Neural progenitor cell (in vitro differentiated cells): ENCODE data around the gene RIPOR3. TPM values are rescaled to one million over a fixed set of nuclear protein-coding genes. Genes with fewer than 3 reads are reported as not detected.
"Not testable (repeated sequence)": the region's sequence is repeated elsewhere in the genome, so short reads cannot be mapped to it uniquely, and the experiment has no call there.

Experiments used
- DNase-seq: peaks from one replicate; pipeline ENCODE4 v3.0.0-alpha.2; 2016; ENCODE audit warnings: low spot score
- H2AFZ ChIP-seq: fragments of 200-600 bp; sonication (generic); replicated peaks from 2 replicates; pipeline ENCODE4 v1.6.1; 2016; ENCODE audit warnings: antibody characterized with exemption
- H3F3A ChIP-seq: fragments of 200-600 bp; sonication (generic); 2 replicates; pipeline ENCODE4 v1.6.1; 2016; ENCODE audit warnings: antibody characterized with exemption, low read depth
- H3K27ac ChIP-seq: fragments of 200-600 bp; sonication (generic); 2 replicates; pipeline ENCODE4 v1.5.1; 2016; ENCODE audit warnings: mild to moderate bottlenecking
- H3K27me3 ChIP-seq: fragments of 200-600 bp; sonication (generic); 2 replicates; pipeline ENCODE4 v1.6.1; 2016; ENCODE audit warnings: mild to moderate bottlenecking, moderate library complexity
- H3K36me3 ChIP-seq: fragments of 200-600 bp; sonication (generic); 2 replicates; pipeline ENCODE4 v1.5.1; 2016
- H3K4me1 ChIP-seq: fragments of 200-600 bp; sonication (generic); 2 replicates; pipeline ENCODE4 v1.6.1; 2016; ENCODE audit warnings: mixed run types
- H3K4me2 ChIP-seq: fragments of 200-600 bp; sonication (generic); 2 replicates; pipeline ENCODE4 v1.6.1; 2016
- H3K4me3 ChIP-seq: fragments of 200-600 bp; sonication (generic); 2 replicates; pipeline ENCODE4 v1.5.1; 2016
- H3K79me2 ChIP-seq: fragments of 200-600 bp; sonication (generic); 2 replicates; pipeline ENCODE4 v1.6.1; 2016; ENCODE audit warnings: low read depth
- H3K9ac ChIP-seq: fragments of 200-600 bp; sonication (generic); 2 replicates; pipeline ENCODE4 v1.6.1; 2016
- H3K9me3 ChIP-seq: fragments of 200-600 bp; sonication (generic); 2 replicates; pipeline ENCODE4 v1.5.1; 2016; ENCODE audit warnings: low read depth
- H4K20me1 ChIP-seq: fragments of 200-600 bp; sonication (generic); 2 replicates; pipeline ENCODE4 v1.6.1; 2016; ENCODE audit warnings: low read depth
- H3K27ac Mint-ChIP-seq: 3 replicates; pipeline ENCODE4 v1.8.0; 2021; ENCODE audit warnings: mixed read lengths
- H3K27me3 Mint-ChIP-seq: 2 replicates; pipeline ENCODE4 v1.8.0; 2022; ENCODE audit warnings: low read depth, mild to moderate bottlenecking, inconsistent platforms, moderate library complexity, mixed read lengths; ENCODE audit not compliant: insufficient read depth
- H3K36me3 Mint-ChIP-seq: 3 replicates; pipeline ENCODE4 v1.8.0; 2021; ENCODE audit warnings: mixed read lengths
- H3K4me1 Mint-ChIP-seq: 3 replicates; pipeline ENCODE4 v1.8.0; 2021; ENCODE audit warnings: mixed read lengths
- H3K4me3 Mint-ChIP-seq: 3 replicates; pipeline ENCODE4 v1.8.0; 2021; ENCODE audit warnings: mild to moderate bottlenecking, moderate library complexity, mixed read lengths
- H3K9me3 Mint-ChIP-seq: 3 replicates; pipeline ENCODE4 v1.8.0; 2020; ENCODE audit warnings: mixed read lengths
- EZH2 ChIP-seq: fragments of 200-600 bp; sonication (generic); IDR thresholded peaks from 2 replicates; pipeline ENCODE4 v1.6.1; 2017; ENCODE audit warnings: antibody characterized with exemption, mild to moderate bottlenecking, moderate library complexity
- EZH2phosphoT487 ChIP-seq: fragments of 200-600 bp; sonication (generic); IDR thresholded peaks from 2 replicates; pipeline ENCODE4 v1.6.1; 2017; ENCODE audit warnings: antibody characterized with exemption
- total RNA-seq: library from RNA; depleted of rRNA; stranded (reverse); fragments of >200 nt; gene quantifications from 2 replicates; pipeline ENCODE4 v1.2.3, GENCODE V29; 2015; ENCODE audit warnings: low replicate concordance
- TF ChIP-seq, protein P1 (sequence below): fragments of 200-600 bp; sonication (generic); IDR thresholded peaks from 2 replicates; pipeline ENCODE4 v1.5.1; 2017; ENCODE audit warnings: antibody characterized with exemption, mild to moderate bottlenecking

RIPOR3 gene
- total RNA-seq, 1 donor from 2014 or later: 1.2 TPM

GRCh38 chr20:50701041-50701963 lies 10.0 kb upstream of the RIPOR3 start:
- Mint-ChIP-seq H3K9me3 (no peaks in the 10 kb centered on the region), H3K4me1 (peaks cover 2% of the 10 kb centered on the region), H3K4me3 (no peak overlapping the region), H3K27ac (peak overlapping the region; percentile 27), H3K36me3 (no peaks in the 10 kb centered on the region), H3K27me3 (peaks cover 2% of the 10 kb centered on the region)
- no peak for DNase-seq
- no peak overlapping the region for H3K27ac ChIP-seq
- no peaks in the 10 kb centered on the region for H3K36me3 ChIP-seq
- H3F3A ChIP-seq: no peaks in the 10 kb centered on the region
- no peaks in the 10 kb centered on the region for H3K79me2 ChIP-seq
- TF ChIP-seq, protein P1, sequence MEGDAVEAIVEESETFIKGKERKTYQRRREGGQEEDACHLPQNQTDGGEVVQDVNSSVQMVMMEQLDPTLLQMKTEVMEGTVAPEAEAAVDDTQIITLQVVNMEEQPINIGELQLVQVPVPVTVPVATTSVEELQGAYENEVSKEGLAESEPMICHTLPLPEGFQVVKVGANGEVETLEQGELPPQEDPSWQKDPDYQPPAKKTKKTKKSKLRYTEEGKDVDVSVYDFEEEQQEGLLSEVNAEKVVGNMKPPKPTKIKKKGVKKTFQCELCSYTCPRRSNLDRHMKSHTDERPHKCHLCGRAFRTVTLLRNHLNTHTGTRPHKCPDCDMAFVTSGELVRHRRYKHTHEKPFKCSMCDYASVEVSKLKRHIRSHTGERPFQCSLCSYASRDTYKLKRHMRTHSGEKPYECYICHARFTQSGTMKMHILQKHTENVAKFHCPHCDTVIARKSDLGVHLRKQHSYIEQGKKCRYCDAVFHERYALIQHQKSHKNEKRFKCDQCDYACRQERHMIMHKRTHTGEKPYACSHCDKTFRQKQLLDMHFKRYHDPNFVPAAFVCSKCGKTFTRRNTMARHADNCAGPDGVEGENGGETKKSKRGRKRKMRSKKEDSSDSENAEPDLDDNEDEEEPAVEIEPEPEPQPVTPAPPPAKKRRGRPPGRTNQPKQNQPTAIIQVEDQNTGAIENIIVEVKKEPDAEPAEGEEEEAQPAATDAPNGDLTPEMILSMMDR: no peak
- TF ChIP-seq EZH2 (no peak), EZH2phosphoT487 (no peak)
- H3K27me3 ChIP-seq: no peaks in the 10 kb centered on the region
- H3K9me3 ChIP-seq: no peaks in the 10 kb centered on the region
- H3K4me1 ChIP-seq: peaks cover 5% of the 10 kb centered on the region
- no peaks in the 10 kb centered on the region for H4K20me1 ChIP-seq
- H3K4me2 ChIP-seq: no peak overlapping the region
- H3K4me3 ChIP-seq: no peak overlapping the region
- no peak overlapping the region for H2AFZ ChIP-seq
- H3K9ac ChIP-seq: no peak overlapping the region

DNA sequence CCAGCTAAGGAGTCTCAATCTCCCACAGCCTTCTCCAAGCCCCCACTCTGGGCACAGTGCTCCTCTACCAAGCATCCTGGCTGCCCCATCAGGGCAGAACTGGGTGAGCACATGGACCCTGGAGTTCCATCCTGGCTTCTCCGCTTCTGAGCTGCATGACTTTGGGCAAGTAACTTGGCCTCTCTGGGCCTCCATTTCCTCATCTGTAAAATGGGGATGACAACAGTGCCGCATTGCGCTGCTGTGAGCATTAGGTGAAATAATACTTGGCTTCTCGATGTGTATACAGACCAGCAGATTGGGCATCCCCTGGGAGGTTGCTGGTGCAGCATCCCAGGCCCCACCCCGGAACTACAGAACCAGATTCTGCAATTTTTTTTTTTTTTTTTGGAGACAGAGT lies 8.3 kb upstream of the RIPOR3 start:
- no peak for TF ChIP-seq EZH2
- TF ChIP-seq, protein P1: no peak
- no peak for TF ChIP-seq EZH2phosphoT487
- H3K9me3 ChIP-seq: no peaks in the 10 kb centered on the region
- no peak overlapping the region for H3K27ac Mint-ChIP-seq

DNA sequence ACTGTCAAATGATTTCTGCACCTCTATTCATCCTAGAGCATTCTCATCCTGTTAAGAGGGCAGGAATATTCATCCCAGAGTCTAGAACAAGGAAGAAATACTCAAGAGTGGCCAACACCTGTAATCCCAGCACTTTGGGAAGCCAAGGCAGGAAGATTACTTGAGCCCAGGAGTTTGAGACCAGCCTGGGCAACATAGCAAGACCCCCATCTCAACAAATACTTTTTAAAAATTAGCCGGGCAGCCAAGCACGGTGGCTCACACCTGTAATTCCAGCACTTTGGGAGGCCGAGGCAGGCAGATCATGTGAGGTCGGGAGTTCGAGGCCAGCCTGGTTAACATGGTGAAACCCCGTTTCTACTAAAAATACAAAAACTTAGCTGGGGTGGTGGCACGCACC lies 6.9 kb upstream of the RIPOR3 start:
- H3K36me3 Mint-ChIP-seq, H3K4me1 Mint-ChIP-seq, H2AFZ ChIP-seq, H3K9me3 ChIP-seq, H3K4me1 ChIP-seq, H4K20me1 ChIP-seq, H3K27ac Mint-ChIP-seq, H3K4me3 ChIP-seq, H3K9ac ChIP-seq, H3K27me3 Mint-ChIP-seq, H3K27ac ChIP-seq, H3K27me3 ChIP-seq, H3K79me2 ChIP-seq, H3K4me3 Mint-ChIP-seq, DNase-seq, H3F3A ChIP-seq, H3K4me2 ChIP-seq, H3K36me3 ChIP-seq, H3K9me3 Mint-ChIP-seq: not testable (repeated sequence)

More for the DNA sequence above, 8.3 kb upstream of the RIPOR3 start:
- H3K27me3 ChIP-seq: no peaks in the 10 kb centered on the region
- H3K9ac ChIP-seq: no peak overlapping the region
- peaks cover 5% of the 10 kb centered on the region for H3F3A ChIP-seq
- Mint-ChIP-seq H3K4me1 (peaks cover 5% of the 10 kb centered on the region), H3K4me3 (no peak overlapping the region), H3K27me3 (no peaks in the 10 kb centered on the region), H3K9me3 (no peaks in the 10 kb centered on the region), H3K36me3 (no peaks in the 10 kb centered on the region)
- no peak for DNase-seq
- H3K4me1 ChIP-seq: peaks cover 5% of the 10 kb centered on the region
- H3K4me3 ChIP-seq: no peak overlapping the region
- no peaks in the 10 kb centered on the region for H4K20me1 ChIP-seq
- no peaks in the 10 kb centered on the region for H3K36me3 ChIP-seq
- no peak overlapping the region for H3K4me2 ChIP-seq
- H3K79me2 ChIP-seq: no peaks in the 10 kb centered on the region
- no peak overlapping the region for H3K27ac ChIP-seq
- H2AFZ ChIP-seq: no peak overlapping the region

- H3K4me1 ChIP-seq: peaks cover 22% of the 10 kb centered on the region
- peaks cover 26% of the 10 kb centered on the region for H3K4me1 Mint-ChIP-seq
- no peaks in the 10 kb centered on the region for H3K36me3 ChIP-seq
- H3K27me3 Mint-ChIP-seq: peaks cover 6% of the 10 kb centered on the region
- no peaks in the 10 kb centered on the region for H4K20me1 ChIP-seq
- H3K4me3 Mint-ChIP-seq: no peak overlapping the region
- no peak overlapping the region for H3K27ac ChIP-seq
- no peaks in the 10 kb centered on the region for H3K9me3 Mint-ChIP-seq
- no peaks in the 10 kb centered on the region for H3K36me3 Mint-ChIP-seq
- peaks cover 28% of the 10 kb centered on the region for H3F3A ChIP-seq
- no peak overlapping the region for H3K9ac ChIP-seq
- no peak overlapping the region for H2AFZ ChIP-seq
- DNase-seq: no peak
- H3K27me3 ChIP-seq: no peaks in the 10 kb centered on the region
- no peaks in the 10 kb centered on the region for H3K79me2 ChIP-seq
- H3K27ac Mint-ChIP-seq: no peak overlapping the region
- no peaks in the 10 kb centered on the region for H3K9me3 ChIP-seq
- no peak overlapping the region for H3K4me2 ChIP-seq
- TF ChIP-seq, protein P1: no peak
- no peak for TF ChIP-seq EZH2phosphoT487
- no peak for TF ChIP-seq EZH2
- H3K4me3 ChIP-seq: no peak overlapping the region
Observed at GRCh38 chr20:50695135-50695872, 4.0 kb upstream of the RIPOR3 start.
